Right lung (tissue), 10 donors: ENCODE results near the gene EVA1C. TPM values are rescaled to one million over a fixed set of nuclear protein-coding genes. Genes with fewer than 3 reads are reported as not detected.
A peak's percentile ranks its signal among the peaks of the same experiment; 100 is the strongest.
"Not testable (repeated sequence)": the region's sequence is repeated elsewhere in the genome, so short reads cannot be mapped to it uniquely, and the experiment has no call there.

Experiments
- DNase-seq, 2 donors: peaks; one replicate each; pipeline ENCODE4 v3.0.0-alpha.2; 2013
- long read RNA-seq, 8 donors: transcript quantifications; one replicate each; lab custom pipeline, GENCODE V29; 2026
- polyA plus RNA-seq, 5 donors: library from polyadenylated mRNA; unstranded; fragments of 120-200 nt; gene quantifications; one replicate each; pipeline versions ENCODE4 v1.2.1 to v1.2.3, GENCODE V29; 2013; ENCODE audit warnings: inconsistent platforms in 1 of 5, low replicate concordance in 1 of 5; ENCODE audit not compliant: insufficient read length in 5 of 5, insufficient read depth in 1 of 5

The EVA1C gene
- polyA plus RNA-seq: 1 to 10 TPM; 3.2 to 7.3 (median 5.2) TPM
- long read RNA-seq, donor 1, partial matches to known transcripts: 129 of 176 reads
- long read RNA-seq, donor 1, other reads (novel, unspliced or antisense): 47 of 176 reads
- long read RNA-seq, donor 2: 0 reads
- long read RNA-seq, donor 3: 0 reads
- long read RNA-seq, donor 4: 0 reads
- long read RNA-seq, donor 5, partial matches to known transcripts: 0 of 1 reads
- long read RNA-seq, donor 5, other reads (novel, unspliced or antisense): 0 of 1 reads
- long read RNA-seq, donor 6, partial matches to known transcripts: 0 of 1 reads
- long read RNA-seq, donor 6, other reads (novel, unspliced or antisense): 0 of 1 reads
- long read RNA-seq, donor 7, partial matches to known transcripts: 0 of 1 reads
- long read RNA-seq, donor 7, other reads (novel, unspliced or antisense): 0 of 1 reads
- long read RNA-seq, donor 8: 0 reads

GRCh38 chr21:32412162-32413014, at the start of gene EVA1C:
TSS of gene EVA1C (plus strand) at chr21:32412706. CDS start at chr21:32412854, 148 bp downstream.
- DNase-seq: peak in 1 of 2 donors; percentile 29

- DNase-seq: no peak
These were observed 48.1 kb upstream of the EVA1C start for GRCh38 chr21:32364387-32364786.

GRCh38 chr21:32364796-32365195, 47.7 kb upstream of the EVA1C start:
- DNase-seq: no peak

GRCh38 chr21:32366191-32366590, 46.3 kb upstream of the EVA1C start:
- DNase-seq: no peak

GRCh38 chr21:32367158-32367557, 45.3 kb upstream of the EVA1C start:
- DNase-seq: no peak

GRCh38 chr21:32368386-32368785, 44.1 kb upstream of the EVA1C start:
- no peak for DNase-seq

GRCh38 chr21:32368961-32369360, 43.5 kb upstream of the EVA1C start:
- DNase-seq: not testable (repeated sequence)

- no peak for DNase-seq
These were observed 41.3 kb upstream of the EVA1C start for GRCh38 chr21:32370998-32371766.

- DNase-seq: no peak
These were observed 40.6 kb upstream of the EVA1C start for GRCh38 chr21:32371913-32372314.

- no peak for DNase-seq
These were observed 39.8 kb upstream of the EVA1C start for GRCh38 chr21:32372755-32373154.

GRCh38 chr21:32377506-32377905, 35.0 kb upstream of the EVA1C start:
- no peak for DNase-seq

- DNase-seq: no peak
These were observed 34.5 kb upstream of the EVA1C start for GRCh38 chr21:32377991-32378390.

- no peak for DNase-seq
These were observed 33.5 kb upstream of the EVA1C start for GRCh38 chr21:32378956-32379355.

GRCh38 chr21:32380940-32381339, 31.6 kb upstream of the EVA1C start:
- no peak for DNase-seq

GRCh38 chr21:32381571-32381970, 30.9 kb upstream of the EVA1C start:
- DNase-seq: no peak

- DNase-seq: no peak
These were observed 30.3 kb upstream of the EVA1C start for GRCh38 chr21:32382108-32382644.

- DNase-seq: no peak
These were observed 28.7 kb upstream of the EVA1C start for GRCh38 chr21:32383812-32384211.

- DNase-seq: no peak
These were observed 26.2 kb upstream of the EVA1C start for GRCh38 chr21:32386195-32386870.

GRCh38 chr21:32387151-32387550, 25.4 kb upstream of the EVA1C start:
- DNase-seq: no peak

- DNase-seq: no peak
These were observed 24.2 kb upstream of the EVA1C start for GRCh38 chr21:32388306-32388705.
